Trophoblast cell (in vitro differentiated cells and primary cell): ENCODE data around the gene RABEPK.
"Not testable (repeated sequence)": the region's sequence is repeated elsewhere in the genome, so short reads cannot be mapped to it uniquely, and the experiment has no call there.

Source experiments
- DNase-seq, 2 donors: peaks; one replicate each; pipeline ENCODE4 v3.0.0-alpha.2; 2016
- H2AFZ ChIP-seq: 2 replicates; pipeline ENCODE4 v1.6.1; 2013; ENCODE audit warnings: low read length, moderate library complexity, mild to moderate bottlenecking; ENCODE audit not compliant: insufficient read depth, poor library complexity
- H2AK5ac ChIP-seq: 2 replicates; pipeline ENCODE4 v1.6.1; 2013; ENCODE audit warnings: mild to moderate bottlenecking, low read length
- H2BK120ac ChIP-seq: 2 replicates; pipeline ENCODE4 v1.6.1; 2013; ENCODE audit warnings: low read length, mild to moderate bottlenecking, moderate library complexity; ENCODE audit not compliant: insufficient read depth, poor library complexity
- H2BK12ac ChIP-seq: 2 replicates; pipeline ENCODE4 v1.6.1; 2013; ENCODE audit warnings: mild to moderate bottlenecking, low read length, moderate library complexity
- H2BK5ac ChIP-seq: 2 replicates; pipeline ENCODE4 v1.6.1; 2013; ENCODE audit warnings: low read length, low read depth, moderate library complexity, mild to moderate bottlenecking; ENCODE audit not compliant: poor library complexity
- H3K14ac ChIP-seq: 2 replicates; pipeline ENCODE4 v1.6.1; 2013; ENCODE audit warnings: mild to moderate bottlenecking, low read length
- H3K18ac ChIP-seq: 2 replicates; pipeline ENCODE4 v1.6.1; 2013; ENCODE audit warnings: mild to moderate bottlenecking, low read length
- H3K23ac ChIP-seq: 2 replicates; pipeline ENCODE4 v1.6.1; 2013; ENCODE audit warnings: low read length
- H3K27ac ChIP-seq: 2 replicates; pipeline ENCODE4 v1.5.1; 2013; ENCODE audit warnings: low read depth, mild to moderate bottlenecking, inconsistent platforms, low read length, moderate library complexity
- H3K27me3 ChIP-seq: 2 replicates; pipeline ENCODE4 v1.6.1; 2013; ENCODE audit warnings: inconsistent platforms, mild to moderate bottlenecking, low read length, moderate library complexity; ENCODE audit not compliant: insufficient read depth
- H3K36me3 ChIP-seq, 2 experiments: 1 replicate in 1 of 2; 2 replicates in 1 of 2; pipeline ENCODE4 v1.6.1; 2013; ENCODE audit warnings: low read length in 2 of 2, mild to moderate bottlenecking in 2 of 2, moderate library complexity in 1 of 2; ENCODE audit not compliant: insufficient read depth in 2 of 2, control insufficient read depth in 1 of 2
- H3K4ac ChIP-seq: 2 replicates; pipeline ENCODE4 v1.6.1; 2013; ENCODE audit warnings: low read depth, mild to moderate bottlenecking, low read length, moderate library complexity
- H3K4me1 ChIP-seq, 2 experiments: 1 replicate in 1 of 2; 2 replicates in 1 of 2; pipeline ENCODE4 v1.6.1; 2013; ENCODE audit warnings: low read length in 2 of 2, mild to moderate bottlenecking in 2 of 2, moderate library complexity in 1 of 2; ENCODE audit not compliant: insufficient read depth in 2 of 2, control insufficient read depth in 1 of 2
- H3K4me2 ChIP-seq: 2 replicates; pipeline ENCODE4 v1.6.1; 2013; ENCODE audit warnings: inconsistent platforms, mild to moderate bottlenecking, low read length, moderate library complexity
- H3K4me3 ChIP-seq: 2 replicates; pipeline ENCODE4 v1.5.1; 2013; ENCODE audit warnings: mild to moderate bottlenecking, low read depth, low read length, inconsistent platforms
- H3K79me1 ChIP-seq: one replicate; pipeline ENCODE4 v1.6.1; 2013; ENCODE audit warnings: low read length
- H3K79me2 ChIP-seq: 2 replicates; pipeline ENCODE4 v1.6.1; 2013; ENCODE audit warnings: low read length, mild to moderate bottlenecking; ENCODE audit not compliant: control insufficient read depth, insufficient read depth, poor library complexity
- H3K9ac ChIP-seq: 2 replicates; pipeline ENCODE4 v1.6.1; 2013; ENCODE audit warnings: mild to moderate bottlenecking, low read length
- H3K9me3 ChIP-seq: 2 replicates; pipeline ENCODE4 v1.6.1; 2013; ENCODE audit warnings: low read depth, mild to moderate bottlenecking, control low read depth, inconsistent platforms, low read length; ENCODE audit not compliant: insufficient read depth
- H4K12ac ChIP-seq: 2 replicates; pipeline ENCODE4 v1.6.1; 2013; ENCODE audit warnings: low read depth, mild to moderate bottlenecking, low read length, moderate library complexity
- H4K8ac ChIP-seq: 2 replicates; pipeline ENCODE4 v1.6.1; 2013; ENCODE audit warnings: low read depth, mild to moderate bottlenecking, low read length, moderate library complexity
- H4K91ac ChIP-seq: one replicate; pipeline ENCODE4 v1.6.1; 2013; ENCODE audit warnings: low read depth, mild to moderate bottlenecking, low read length, moderate library complexity
- WGBS: extraction: QIAGEN DNeasy Blood & Tissue Kit; methylation state at CpG from one replicate; pipeline ENCODE4 v1.1.7; 2013; ENCODE audit warnings: missing lambda C conversion rate; ENCODE audit not compliant: insufficient read length, insufficient coverage; ENCODE audit errors: extremely low coverage; 5-methylcytosine and 5-hydroxymethylcytosine counted together

The RABEPK gene

DNA sequence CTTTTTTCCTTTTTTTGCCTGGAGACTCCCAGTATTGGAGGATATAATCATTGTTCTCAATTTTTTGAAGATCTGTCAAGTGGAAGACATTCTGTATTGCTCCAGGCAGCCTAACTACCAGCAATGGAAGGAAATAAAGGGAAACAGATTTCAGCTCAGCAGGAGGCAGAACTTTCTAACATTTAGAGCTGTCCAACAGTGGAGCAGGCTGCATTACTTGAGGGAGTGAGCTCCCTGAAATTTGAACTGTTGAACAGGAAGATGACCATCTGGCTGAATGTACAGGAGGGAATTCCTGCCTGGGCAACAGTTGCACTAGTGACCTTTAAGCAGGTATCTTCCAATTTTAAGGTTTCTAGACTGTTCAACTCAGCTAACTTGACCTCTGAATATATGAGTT is 60.2 kb downstream of the RABEPK start:
- H4K8ac ChIP-seq = no peak overlapping the region
- H3K79me2 ChIP-seq = peaks cover 9% of the 10 kb centered on the region
- H3K23ac ChIP-seq = no peak overlapping the region
- H2AK5ac ChIP-seq = no peak overlapping the region
- H2BK12ac ChIP-seq = no peak overlapping the region
- H2AFZ ChIP-seq = no peak overlapping the region
- no peak overlapping the region for H4K91ac ChIP-seq
- H3K4ac ChIP-seq = no peak overlapping the region
- no peak overlapping the region for H3K27ac ChIP-seq
- H3K9ac ChIP-seq = no peak overlapping the region
- H3K9me3 ChIP-seq = no peaks in the 10 kb centered on the region
- no peak overlapping the region for H2BK5ac ChIP-seq
- H3K27me3 ChIP-seq = no peaks in the 10 kb centered on the region
- H3K36me3 ChIP-seq = peaks cover 5% of the 10 kb centered on the region in 2 experiments
- H3K79me1 ChIP-seq = peaks cover 8% of the 10 kb centered on the region
- no peak overlapping the region for H3K4me3 ChIP-seq
- no peak overlapping the region for H3K18ac ChIP-seq
- DNase-seq = no peak
- H2BK120ac ChIP-seq = no peak overlapping the region
- H4K12ac ChIP-seq = no peak overlapping the region
- H3K14ac ChIP-seq = no peak overlapping the region
- H3K4me2 ChIP-seq = no peak overlapping the region
- H3K4me1 ChIP-seq = peaks cover 2% of the 10 kb centered on the region in 2 experiments

GRCh38 chr9:125261501-125262293 is 61.4 kb downstream of the RABEPK start, which contains the start of gene GAPVD1:
TSS of gene GAPVD1 (plus strand) at chr9:125261826. CDS start at chr9:125298922, 37,096 bp downstream.
- Histone ChIP-seq H4K91ac (peak within 1 kb of the TSS; percentile 84), H3K79me1 (peaks cover 8% of the 10 kb centered on the region), H3K27me3 (no peaks in the 10 kb centered on the region), H2BK5ac (peak within 1 kb of the TSS; percentile 65), H3K9ac (peak within 1 kb of the TSS; percentile 87), H2BK120ac (peak within 1 kb of the TSS; percentile 67), H3K4me1 (peaks cover 2% of the 10 kb centered on the region in 2 experiments), H3K4me2 (peak within 1 kb of the TSS; percentile 61), H2BK12ac (no peak within 1 kb of the TSS), H3K9me3 (no peaks in the 10 kb centered on the region), H3K14ac (peak within 1 kb of the TSS; percentile 86), H3K4me3 (peak within 1 kb of the TSS; percentile 97), H3K23ac (no peak within 1 kb of the TSS), H3K27ac (peak within 1 kb of the TSS; percentile 51), H4K8ac (peak within 1 kb of the TSS; percentile 93), H4K12ac (peak within 1 kb of the TSS; percentile 82), H3K79me2 (peaks cover 9% of the 10 kb centered on the region), H2AK5ac (peak within 1 kb of the TSS; percentile 59), H2AFZ (peak within 1 kb of the TSS; percentile 48), H3K4ac (peak within 1 kb of the TSS; percentile 92), H3K18ac (peak within 1 kb of the TSS; percentile 82), H3K36me3 (peaks cover 5 to 7% of the 10 kb centered on the region in 2 experiments)
- WGBS = no CpG with 5 or more reads among the region's 72 CpGs
- peak; percentile 99 for DNase-seq

GRCh38 chr9:125262294-125262991 is 62.1 kb downstream of the RABEPK start:
- no CpG with 5 or more reads among the region's 11 CpGs for WGBS
- Histone ChIP-seq H3K4me3 (peak overlapping the region; percentile 97), H3K4ac (peak overlapping the region; percentile 92), H2BK120ac (no peak overlapping the region), H2BK12ac (no peak overlapping the region), H3K9ac (peak overlapping the region; percentile 87), H3K14ac (peak overlapping the region; percentile 86), H3K27ac (no peak overlapping the region), H3K23ac (no peak overlapping the region), H3K9me3 (no peaks in the 10 kb centered on the region), H3K27me3 (no peaks in the 10 kb centered on the region), H4K8ac (peak overlapping the region; percentile 93), H2AFZ (peak overlapping the region; percentile 48), H2AK5ac (no peak overlapping the region), H2BK5ac (peak overlapping the region; percentile 65), H3K18ac (peak overlapping the region; percentile 82), H3K79me2 (peaks cover 9% of the 10 kb centered on the region), H3K4me2 (peak overlapping the region; percentile 61), H3K79me1 (peaks cover 8% of the 10 kb centered on the region), H4K12ac (no peak overlapping the region), H3K36me3 (peaks cover 5 to 7% of the 10 kb centered on the region in 2 experiments), H3K4me1 (peaks cover 2% of the 10 kb centered on the region in 2 experiments), H4K91ac (peak overlapping the region; percentile 84)
- DNase-seq = no peak

- H2AK5ac ChIP-seq, H4K91ac ChIP-seq, H3K4me1 ChIP-seq, H3K9me3 ChIP-seq, H2BK12ac ChIP-seq, H3K27ac ChIP-seq, H3K79me1 ChIP-seq, H3K4me3 ChIP-seq, H4K8ac ChIP-seq, H3K18ac ChIP-seq, H3K79me2 ChIP-seq, H2BK120ac ChIP-seq, H3K4me2 ChIP-seq, H3K14ac ChIP-seq, DNase-seq, H2BK5ac ChIP-seq, H3K27me3 ChIP-seq, H3K36me3 ChIP-seq, H3K23ac ChIP-seq, H3K9ac ChIP-seq, H4K12ac ChIP-seq, H2AFZ ChIP-seq: not testable (repeated sequence)
- peak overlapping the region; percentile 22 for H3K4ac ChIP-seq
- WGBS = no CpG with 5 or more reads among the region's 7 CpGs
Measured at GRCh38 chr9:125264068-125264467, 63.7 kb downstream of the RABEPK start.
